Activated B cell treated with CpG ODN at 0.5 μM for 24 hours (primary cell): ENCODE results near the gene PCP4L1. TPM values are rescaled to one million over a fixed set of nuclear protein-coding genes. Genes with fewer than 3 reads are reported as not detected.

Source experiments
- ATAC-seq: fragments of 200-7000 bp; cut with Tn5 transposase; one replicate; pipeline ENCODE4 v1.10.0; 2021; ENCODE audit warnings: low read depth, mild to moderate bottlenecking, moderate library complexity
- CTCF ChIA-PET: fragments of 350-600 bp; sonication (Branson Sonifier 250); formaldehyde crosslinking; loops from one replicate; lab custom pipeline; 2021; ENCODE audit warnings: antibody characterized with exemption; lab: Charles Lee
- POLR2A ChIA-PET: fragments of 350-600 bp; sonication (Branson Sonifier 250); formaldehyde crosslinking; loops from one replicate; lab custom pipeline; 2021; ENCODE audit warnings: antibody characterized with exemption; lab: Charles Lee
- DNase-seq: peaks from one replicate; pipeline ENCODE4 v3.0.0; 2022
- H3K27ac Mint-ChIP-seq: one replicate; pipeline ENCODE4 v1.8.0; 2020; ENCODE audit warnings: mixed read lengths
- H3K27me3 Mint-ChIP-seq: one replicate; pipeline ENCODE4 v1.8.0; 2021; ENCODE audit warnings: mixed read lengths
- H3K36me3 Mint-ChIP-seq: one replicate; pipeline ENCODE4 v1.8.0; 2021; ENCODE audit warnings: low read depth, mixed read lengths
- H3K4me1 Mint-ChIP-seq: one replicate; pipeline ENCODE4 v1.8.0; 2021; ENCODE audit warnings: mixed read lengths
- H3K4me3 Mint-ChIP-seq: one replicate; pipeline ENCODE4 v1.8.0; 2020; ENCODE audit warnings: mild to moderate bottlenecking, mixed read lengths
- H3K9me3 Mint-ChIP-seq: one replicate; pipeline ENCODE4 v1.8.0; 2020; ENCODE audit warnings: mixed read lengths
- intact Hi-C: fragments of 100-400 bp; cut with micrococcal nuclease; formaldehyde crosslinking; loops from one replicate; pipeline ENCODE4 v1.15.1; 2024
- total RNA-seq: library from RNA; stranded (reverse); gene quantifications from 2 replicates; pipeline ENCODE4 v1.2.3, GENCODE V29; 2022
- TF ChIP-seq, protein P1 (sequence below): fragments of 200-600 bp; IDR thresholded peaks from one replicate; pipeline ENCODE4 v1.8.0; 2022; ENCODE audit warnings: antibody characterized with exemption, mild to moderate bottlenecking

PCP4L1 gene
- total RNA-seq, 1 donor from 2014 or later, result not detected

DNA sequence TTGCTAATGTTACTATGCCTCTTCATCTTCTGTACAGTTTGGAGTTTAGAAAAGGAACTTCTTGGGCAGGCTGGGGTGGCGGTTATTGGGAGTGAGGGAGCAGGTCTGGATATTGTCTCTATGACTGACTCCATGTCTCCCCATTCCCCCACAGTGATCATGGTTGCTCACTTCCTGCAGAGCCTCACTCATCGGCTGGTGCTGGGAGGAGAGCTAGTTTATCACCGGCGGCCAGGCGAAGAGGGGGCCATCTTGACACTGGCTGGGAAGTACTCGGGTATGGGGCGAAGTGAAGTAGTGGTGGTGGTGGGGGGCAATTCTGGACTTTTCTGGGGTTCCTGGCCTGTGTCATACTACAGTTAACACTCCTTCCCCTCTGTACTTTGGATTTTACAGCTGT lies 30.5 kb upstream of the PCP4L1 start:
- TF ChIP-seq, protein P1, sequence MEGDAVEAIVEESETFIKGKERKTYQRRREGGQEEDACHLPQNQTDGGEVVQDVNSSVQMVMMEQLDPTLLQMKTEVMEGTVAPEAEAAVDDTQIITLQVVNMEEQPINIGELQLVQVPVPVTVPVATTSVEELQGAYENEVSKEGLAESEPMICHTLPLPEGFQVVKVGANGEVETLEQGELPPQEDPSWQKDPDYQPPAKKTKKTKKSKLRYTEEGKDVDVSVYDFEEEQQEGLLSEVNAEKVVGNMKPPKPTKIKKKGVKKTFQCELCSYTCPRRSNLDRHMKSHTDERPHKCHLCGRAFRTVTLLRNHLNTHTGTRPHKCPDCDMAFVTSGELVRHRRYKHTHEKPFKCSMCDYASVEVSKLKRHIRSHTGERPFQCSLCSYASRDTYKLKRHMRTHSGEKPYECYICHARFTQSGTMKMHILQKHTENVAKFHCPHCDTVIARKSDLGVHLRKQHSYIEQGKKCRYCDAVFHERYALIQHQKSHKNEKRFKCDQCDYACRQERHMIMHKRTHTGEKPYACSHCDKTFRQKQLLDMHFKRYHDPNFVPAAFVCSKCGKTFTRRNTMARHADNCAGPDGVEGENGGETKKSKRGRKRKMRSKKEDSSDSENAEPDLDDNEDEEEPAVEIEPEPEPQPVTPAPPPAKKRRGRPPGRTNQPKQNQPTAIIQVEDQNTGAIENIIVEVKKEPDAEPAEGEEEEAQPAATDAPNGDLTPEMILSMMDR, result no peak
- DNase-seq, result no peak
- H3K9me3 Mint-ChIP-seq, result no peaks in the 10 kb centered on the region
- peaks cover 10% of the 10 kb centered on the region for H3K27me3 Mint-ChIP-seq
- H3K4me1 Mint-ChIP-seq, result peaks cover 29% of the 10 kb centered on the region
- no peak for ATAC-seq
- no peak overlapping the region for H3K4me3 Mint-ChIP-seq
- CTCF ChIA-PET, result interaction anchor here (0.7 to 3.4 kb wide), 5 partner anchors 62 to 154 kb away, joined by 3 to 16 read pairs (median 4); partner anchors contain the start of gene CFAP126
- intact Hi-C loops, result no loop called here
- POLR2A ChIA-PET, result interaction anchor here (0.5 to 3.2 kb wide), 3 partner anchors 11 to 86 kb away, joined by 3 to 26 read pairs (median 3); no protein-coding TSS in a partner anchor
- no peak overlapping the region for H3K27ac Mint-ChIP-seq
- H3K36me3 Mint-ChIP-seq, result peaks cover 32% of the 10 kb centered on the region

DNA sequence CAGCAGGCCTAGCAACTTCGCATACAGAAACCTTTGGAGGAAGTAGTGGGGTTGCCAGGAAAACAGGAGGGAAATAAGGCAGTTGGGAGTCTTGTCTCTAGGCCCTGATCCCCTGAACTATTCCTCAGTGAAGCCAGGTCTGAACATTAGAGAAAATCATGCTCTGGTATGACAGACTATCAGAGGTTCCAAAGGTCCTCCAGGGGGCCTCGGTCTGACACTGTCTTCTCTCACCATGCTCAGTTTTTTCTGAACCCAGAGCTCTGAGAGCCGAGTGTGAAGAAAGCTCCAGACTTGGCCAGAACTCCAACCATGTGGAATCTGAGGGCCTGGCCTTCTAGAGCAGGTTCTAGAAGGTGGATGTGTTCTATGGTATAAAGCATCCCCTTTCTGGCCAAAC lies 28.6 kb upstream of the PCP4L1 start:
- peaks cover 29% of the 10 kb centered on the region for H3K4me1 Mint-ChIP-seq
- H3K9me3 Mint-ChIP-seq, result no peaks in the 10 kb centered on the region
- ChIA-PET CTCF (interaction anchor here (1.2 to 1.8 kb wide), 3 partner anchors 16 to 152 kb away, joined by 3 to 11 read pairs (median 9); no protein-coding TSS in a partner anchor), POLR2A (no interaction called here)
- H3K4me3 Mint-ChIP-seq, result no peak overlapping the region
- H3K27ac Mint-ChIP-seq, result no peak overlapping the region
- TF ChIP-seq, protein P1, result no peak
- intact Hi-C loops, result no loop called here
- no peak for ATAC-seq
- no peaks in the 10 kb centered on the region for H3K27me3 Mint-ChIP-seq
- peaks cover 32% of the 10 kb centered on the region for H3K36me3 Mint-ChIP-seq
- no peak for DNase-seq

GRCh38 chr1:161230762-161231161 lies 27.8 kb upstream of the PCP4L1 start:
- TF ChIP-seq, protein P1, result no peak
- intact Hi-C loops, result no loop called here
- H3K36me3 Mint-ChIP-seq, result peaks cover 32% of the 10 kb centered on the region
- ATAC-seq (no peak), DNase-seq (no peak)
- ChIA-PET CTCF (interaction anchor here (1.7 to 1.8 kb wide), 2 partner anchors 61 to 151 kb away, joined by 9 to 11 read pairs; no protein-coding TSS in a partner anchor), POLR2A (no interaction called here)
- H3K9me3 Mint-ChIP-seq, result no peaks in the 10 kb centered on the region
- peaks cover 4% of the 10 kb centered on the region for H3K27me3 Mint-ChIP-seq
- H3K4me1 Mint-ChIP-seq, result peaks cover 21% of the 10 kb centered on the region
- no peak overlapping the region for H3K4me3 Mint-ChIP-seq
- H3K27ac Mint-ChIP-seq, result no peak overlapping the region

DNA sequence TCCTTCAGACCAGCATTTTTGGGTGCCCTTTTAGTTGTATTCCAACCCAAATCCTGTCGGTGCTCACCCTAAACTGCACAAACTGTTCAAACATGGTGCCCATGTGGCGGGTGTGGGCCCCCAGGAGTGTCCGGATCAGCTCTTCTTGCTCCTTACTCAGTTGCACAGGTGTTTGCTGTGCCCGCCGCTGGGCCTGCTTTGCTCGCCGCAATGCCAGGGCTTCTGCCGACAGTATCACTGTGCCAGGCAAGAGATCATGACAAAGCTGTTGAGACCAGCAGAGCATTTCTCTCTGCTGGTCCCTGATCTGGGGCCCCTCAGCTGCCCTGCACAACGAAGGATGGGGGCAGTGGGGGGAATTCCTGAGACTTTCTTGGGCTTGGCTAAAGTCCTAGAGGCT lies 25.4 kb upstream of the PCP4L1 start:
- ChIA-PET CTCF (no interaction called here), POLR2A (no interaction called here)
- TF ChIP-seq, protein P1, result no peak
- no peak for ATAC-seq
- Mint-ChIP-seq H3K36me3 (peaks cover 23% of the 10 kb centered on the region), H3K4me3 (no peak overlapping the region), H3K27me3 (peaks cover 12% of the 10 kb centered on the region), H3K9me3 (no peaks in the 10 kb centered on the region), H3K27ac (no peak overlapping the region), H3K4me1 (no peaks in the 10 kb centered on the region)
- intact Hi-C loops, result no loop called here
- no peak for DNase-seq

DNA sequence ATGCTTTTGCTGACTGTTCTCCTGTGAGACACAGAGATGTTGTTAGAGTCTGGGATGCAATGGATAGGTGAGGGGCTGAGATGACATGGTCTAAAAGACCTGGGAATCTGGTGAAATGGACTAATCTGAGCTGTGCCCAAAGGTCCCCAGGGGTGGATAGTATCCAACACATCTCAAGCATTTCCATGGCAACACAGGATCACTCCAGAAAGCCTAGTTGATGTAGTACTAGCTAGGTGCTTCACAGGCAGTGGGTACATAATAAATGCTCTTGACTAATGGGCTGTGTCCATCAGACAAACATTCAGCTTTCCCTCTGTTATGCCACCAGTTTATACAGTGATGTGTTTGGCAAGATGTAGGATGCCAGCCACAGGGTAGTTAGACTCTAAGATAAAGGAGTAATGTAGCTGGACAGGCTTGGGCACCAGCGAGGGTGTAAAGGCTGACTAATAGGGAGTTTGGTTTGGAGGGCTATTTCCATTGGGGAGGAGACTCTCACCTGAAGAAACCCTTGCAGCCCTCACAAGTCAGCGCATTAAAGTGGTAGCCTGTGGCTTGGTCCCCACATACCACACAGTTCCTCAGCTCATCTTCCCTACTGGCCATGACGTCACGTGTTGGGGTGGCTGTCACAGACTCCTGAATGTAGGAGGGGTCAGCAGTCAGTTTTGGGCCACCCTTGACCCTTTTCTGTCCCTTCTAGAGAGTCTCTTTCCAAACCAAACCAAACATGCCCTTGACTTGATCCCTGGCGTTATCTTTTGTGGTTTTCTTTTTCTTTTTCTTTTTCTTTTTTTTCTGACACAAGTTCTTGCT lies 22.4 kb upstream of the PCP4L1 start:
- TF ChIP-seq, protein P1, result no peak
- H3K27me3 Mint-ChIP-seq, result peaks cover 24% of the 10 kb centered on the region
- ATAC-seq (no peak), DNase-seq (no peak)
- ChIA-PET CTCF (interaction anchor here (1.1 kb wide), 1 partner anchor 146 kb away, joined by 3 read pairs; no protein-coding TSS in a partner anchor), POLR2A (interaction anchor here (1.2 kb wide), 1 partner anchor 10 kb away, joined by 6 read pairs; the partner anchor contains the start of gene TOMM40L)
- no peaks in the 10 kb centered on the region for H3K4me1 Mint-ChIP-seq
- no peak overlapping the region for H3K4me3 Mint-ChIP-seq
- H3K27ac Mint-ChIP-seq, result no peak overlapping the region
- H3K9me3 Mint-ChIP-seq, result no peaks in the 10 kb centered on the region
- no peaks in the 10 kb centered on the region for H3K36me3 Mint-ChIP-seq
- intact Hi-C loops, result no loop called here
